Left renal cortex interstitium (tissue), 4 donors: ENCODE data around the gene LHX4. TPM values are rescaled to one million over a fixed set of nuclear protein-coding genes. Genes with fewer than 3 reads are reported as not detected.

Experiments used
- DNase-seq, 4 donors: peaks; one replicate each; pipeline ENCODE4 v3.0.0-alpha.2; 2013; ENCODE audit warnings: low read depth in 4 of 4, low spot score in 2 of 4, missing footprints in 1 of 4
- polyA plus RNA-seq, 4 donors: library from polyadenylated mRNA; unstranded; fragments of 120-200 nt; gene quantifications; one replicate each; pipeline ENCODE4 v1.2.1, GENCODE V29; 2013; ENCODE audit not compliant: insufficient read length in 4 of 4

LHX4 gene
- polyA plus RNA-seq = 1 to 10 TPM; 1.1 to 4.2 (median 2.6) TPM

GRCh38 chr1:180229483-180230415 is at the start of gene LHX4:
TSS of gene LHX4 (plus strand) at chr1:180230264. CDS start at chr1:180230530, 266 bp downstream.
- DNase-seq = no peak

- DNase-seq = no peak
Observed at GRCh38 chr1:180181048-180181447, 49.0 kb upstream of the LHX4 start.

GRCh38 chr1:180181996-180182642 is 47.9 kb upstream of the LHX4 start:
- no peak for DNase-seq

- DNase-seq = no peak
Observed at GRCh38 chr1:180182643-180183311, 47.3 kb upstream of the LHX4 start.

- DNase-seq = no peak
Observed at GRCh38 chr1:180183426-180183825, 46.6 kb upstream of the LHX4 start.

- DNase-seq = no peak
Observed at GRCh38 chr1:180184041-180184440, 46.0 kb upstream of the LHX4 start.

GRCh38 chr1:180185281-180185680 is 44.8 kb upstream of the LHX4 start:
- DNase-seq = no peak

- DNase-seq = no peak
Observed at GRCh38 chr1:180185971-180186645, 44.0 kb upstream of the LHX4 start.

- DNase-seq = no peak
Observed at GRCh38 chr1:180186831-180187230, 43.2 kb upstream of the LHX4 start.

GRCh38 chr1:180187626-180188025 is 42.4 kb upstream of the LHX4 start:
- DNase-seq = no peak

- peak in 2 of 4 donors; percentile 46 to 60 for DNase-seq
Observed at GRCh38 chr1:180188091-180188506, 42.0 kb upstream of the LHX4 start.

- DNase-seq = no peak
Observed at GRCh38 chr1:180188684-180189175, 41.3 kb upstream of the LHX4 start.

- no peak for DNase-seq
Observed at GRCh38 chr1:180190091-180190490, 40.0 kb upstream of the LHX4 start.

- DNase-seq = no peak
Observed at GRCh38 chr1:180192172-180192571, 37.9 kb upstream of the LHX4 start.

- no peak for DNase-seq
Observed at GRCh38 chr1:180193141-180194047, 36.7 kb upstream of the LHX4 start.

GRCh38 chr1:180194048-180194425 is 36.0 kb upstream of the LHX4 start:
- DNase-seq = no peak

GRCh38 chr1:180194546-180195207 is 35.4 kb upstream of the LHX4 start:
- DNase-seq = no peak

- no peak for DNase-seq
Observed at GRCh38 chr1:180195401-180195800, 34.7 kb upstream of the LHX4 start.

GRCh38 chr1:180195916-180196315 is 34.1 kb upstream of the LHX4 start:
- no peak for DNase-seq
